ENCODE results near the gene NOPCHAP1.

NOPCHAP1 gene

DNA sequence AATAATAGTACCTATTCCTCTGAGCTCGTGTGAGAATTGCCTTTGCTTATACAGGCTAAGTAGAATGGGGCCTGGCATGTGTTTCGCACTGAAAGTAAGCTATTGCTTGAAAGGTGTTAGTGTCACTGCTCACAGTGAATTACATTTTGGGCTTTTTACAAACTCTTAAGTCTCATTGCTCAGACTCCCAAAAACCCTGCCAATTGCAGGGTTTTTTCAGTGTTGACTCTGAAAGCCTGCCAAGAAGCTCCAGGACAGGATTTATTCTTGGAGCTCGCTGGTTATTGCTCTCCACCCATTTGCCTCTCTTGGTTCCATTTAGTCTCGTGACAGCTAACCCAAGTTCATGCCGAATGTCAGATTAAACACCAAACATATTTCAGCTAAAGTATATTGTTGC lies 39.8 kb downstream of the NOPCHAP1 start:
- peak; percentile 59 for DNase-seq

DNA sequence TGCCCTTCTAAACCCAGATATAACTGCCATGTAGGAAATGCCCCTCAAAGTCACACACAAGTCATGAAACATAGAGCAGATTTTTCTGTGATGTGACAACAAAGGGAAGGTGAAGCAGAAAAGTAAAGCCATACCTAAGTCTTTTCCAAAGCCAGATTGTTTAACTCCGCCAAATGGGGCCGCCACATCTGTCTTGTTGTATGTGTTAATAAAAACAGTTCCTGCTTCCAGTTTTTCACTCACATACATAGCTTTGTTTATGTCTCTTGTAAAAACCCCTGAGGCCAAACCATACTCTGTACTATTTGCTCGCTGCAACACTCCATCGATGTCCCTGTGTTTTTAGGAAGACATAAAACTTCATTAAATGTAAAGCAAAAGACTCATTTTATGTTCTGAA lies 40.3 kb downstream of the NOPCHAP1 start:
- DNase-seq: no peak

DNA sequence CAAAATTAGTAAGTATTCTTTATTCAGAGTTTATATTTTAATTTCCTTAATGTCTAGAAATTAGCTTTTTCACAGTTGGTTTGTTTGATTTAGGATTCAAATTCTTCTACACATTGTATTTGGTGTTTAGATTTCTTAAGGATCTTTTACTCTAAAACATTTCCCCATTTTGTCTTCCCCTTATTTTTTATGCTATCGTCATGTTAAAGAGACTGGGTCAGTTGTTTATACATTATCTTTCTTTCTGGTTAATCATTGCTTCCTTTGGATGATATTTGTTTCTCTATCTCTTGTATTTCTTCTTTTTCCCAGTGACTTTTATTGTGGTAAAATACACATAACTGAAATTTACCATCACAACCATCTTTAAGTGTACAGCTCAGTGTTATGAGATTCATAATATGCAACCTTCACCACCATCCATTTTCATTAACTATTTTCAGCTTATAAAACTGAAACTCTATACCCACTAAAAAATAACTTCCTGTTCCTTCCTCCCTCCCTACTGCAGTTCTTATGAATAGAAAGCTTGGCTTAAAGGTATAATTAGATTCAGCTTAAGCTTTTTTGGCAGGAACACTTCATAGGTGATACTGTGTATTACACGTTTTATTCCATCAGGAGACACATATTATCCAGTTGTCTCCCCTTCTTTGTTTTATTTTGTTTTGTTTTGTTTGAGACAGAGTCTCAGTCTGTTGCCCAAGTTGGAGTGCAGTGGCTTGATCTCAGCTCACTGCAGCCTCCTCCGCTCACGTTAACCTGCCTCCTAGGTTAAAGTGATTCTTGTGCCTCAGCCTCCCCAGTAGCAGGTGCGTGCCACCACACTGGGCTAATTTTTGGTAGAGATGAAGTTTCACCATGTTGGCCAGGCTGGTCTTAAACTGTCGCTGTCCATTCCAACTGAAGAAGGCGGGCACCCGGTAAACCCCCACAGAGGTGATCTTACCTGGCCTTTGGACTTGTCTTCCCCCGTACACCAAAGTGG lies 45.0 kb downstream of the NOPCHAP1 start:
- DNase-seq: no peak

DNA sequence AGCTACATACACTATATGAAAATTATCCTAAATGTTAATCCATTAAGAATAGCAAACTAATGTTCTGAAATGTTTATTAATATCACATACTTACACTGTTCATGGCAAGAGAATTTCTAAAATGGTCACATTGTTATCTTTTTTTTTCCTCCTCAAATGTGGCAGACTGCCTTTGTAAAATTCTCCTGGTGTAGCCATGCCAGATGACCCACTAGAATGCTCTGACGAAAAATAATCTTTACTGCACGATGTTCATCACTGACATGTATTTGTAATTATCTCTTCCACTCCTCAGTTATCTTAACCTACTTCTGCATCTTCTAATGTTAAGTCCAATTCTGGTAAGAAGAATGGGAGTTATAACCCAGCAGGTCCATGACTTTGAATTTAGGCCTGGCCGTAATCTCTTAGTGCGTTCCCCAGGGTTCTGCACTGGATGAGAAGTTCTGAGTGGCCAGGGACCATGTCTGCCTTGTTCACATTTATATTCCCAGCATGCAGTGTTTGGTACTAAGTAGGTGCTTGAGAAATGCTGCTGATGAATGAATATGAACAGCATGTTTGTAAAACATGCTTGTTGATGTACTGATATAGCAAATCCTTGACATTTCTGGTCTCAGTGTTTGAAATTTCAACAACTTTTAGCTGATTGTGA lies 46.7 kb downstream of the NOPCHAP1 start:
- no peak for DNase-seq

GRCh38 chr12:105033851-105034250 lies 47.7 kb downstream of the NOPCHAP1 start:
- DNase-seq: no peak
